Transverse colon (tissue), 4 donors: ENCODE data around the gene BCOR.

Source experiments
- CTCF ChIP-seq, 5 experiments: fragments of 200-600 bp in 3 of 5; fragments of 450-650 bp in 2 of 5; sonication (generic) in 3 of 5; IDR thresholded peaks; 1 replicate in 2 of 5; 2 replicates in 3 of 5; pipeline ENCODE4 v1.5.1; 2016 to 2017; ENCODE audit warnings: antibody characterized with exemption in 5 of 5, inconsistent platforms in 3 of 5, mild to moderate bottlenecking in 2 of 5, moderate library complexity in 1 of 5
- EP300 ChIP-seq: sonication (generic); formaldehyde crosslinking; IDR thresholded peaks from one replicate; pipeline ENCODE4 v1.6.1; 2017; ENCODE audit warnings: antibody characterized with exemption, low read depth
- POLR2AphosphoS5 ChIP-seq, 3 donors: sonication (generic); formaldehyde crosslinking; IDR thresholded peaks; one replicate each; pipeline ENCODE4 v1.6.1; 2016; ENCODE audit warnings: antibody characterized with exemption in 3 of 3

GRCh38 chrX:40013266-40014195 lies 84.2 kb downstream of the BCOR start:
- TF ChIP-seq CTCF (IDR thresholded peaks at IDR 0.05): peak in 1 of 5 experiments; percentile 15
- TF ChIP-seq EP300: peak; percentile 1
- peak in 2 of 3 donors; percentile 84 to 86 for TF ChIP-seq POLR2AphosphoS5 (IDR thresholded peaks at IDR 0.05)
